ENCODE results near the gene GHRHR.

The GHRHR gene

GRCh38 chr7:31020161-31020560 lies 56.4 kb downstream of the GHRHR start:
- Histone ChIP-seq H3K4me2 (ENCODE audit: low read length) (no peak overlapping the region), H3K9me3 (ENCODE audit: control insufficient read depth, insufficient read depth, low read length) (no peaks in the 10 kb centered on the region), H3K27me3 (ENCODE audit: control insufficient read depth, low read length) (no peaks in the 10 kb centered on the region; the same call in 1 of the 2 replicates), H3K4me1 (ENCODE audit: control insufficient read depth, low read length) (no peaks in the 10 kb centered on the region), H3K9me2 (replicated peaks; ENCODE audit: control insufficient read depth, low read length) (no peaks in the 10 kb centered on the region), H4K20me1 (ENCODE audit: control insufficient read depth, insufficient read depth, low read depth, low read length) (no peaks in the 10 kb centered on the region), H3K79me2 (ENCODE audit: control insufficient read depth, low read length) (no peaks in the 10 kb centered on the region), H3K27ac (ENCODE audit: low read depth, low read length) (no peak overlapping the region), H3F3A (ENCODE audit: control insufficient read depth, insufficient read depth) (no peaks in the 10 kb centered on the region), H3K4me3 (ENCODE audit: low read length) (no peak overlapping the region), H3K36me3 (ENCODE audit: control insufficient read depth, low read length) (no peaks in the 10 kb centered on the region)
- TF ChIP-seq EZH2phosphoT487 (IDR thresholded peaks at IDR 0.05; ENCODE audit: borderline replicate concordance, low read length), result no peak
- TF ChIP-seq CTCF (IDR thresholded peaks at IDR 0.05; ENCODE audit: low read depth, low read length, poor library complexity, severe bottlenecking), result no peak

GRCh38 chr7:31020652-31021051 lies 56.9 kb downstream of the GHRHR start:
- Histone ChIP-seq H3K4me1 (ENCODE audit: control insufficient read depth, low read length) (no peaks in the 10 kb centered on the region), H3K9me2 (replicated peaks; ENCODE audit: control insufficient read depth, low read length) (no peaks in the 10 kb centered on the region), H3K4me3 (ENCODE audit: low read length) (no peak overlapping the region), H4K20me1 (ENCODE audit: control insufficient read depth, insufficient read depth, low read depth, low read length) (no peaks in the 10 kb centered on the region), H3K9me3 (ENCODE audit: control insufficient read depth, insufficient read depth, low read length) (no peaks in the 10 kb centered on the region), H3K27ac (ENCODE audit: low read depth, low read length) (no peak overlapping the region), H3K79me2 (ENCODE audit: control insufficient read depth, low read length) (no peaks in the 10 kb centered on the region), H3K4me2 (ENCODE audit: low read length) (no peak overlapping the region), H3K36me3 (ENCODE audit: control insufficient read depth, low read length) (no peaks in the 10 kb centered on the region), H3K27me3 (ENCODE audit: control insufficient read depth, low read length) (no peaks in the 10 kb centered on the region; the same call in 1 of the 2 replicates), H3F3A (ENCODE audit: control insufficient read depth, insufficient read depth) (no peaks in the 10 kb centered on the region)
- TF ChIP-seq EZH2phosphoT487 (IDR thresholded peaks at IDR 0.05; ENCODE audit: borderline replicate concordance, low read length), result no peak
- no peak for TF ChIP-seq CTCF (IDR thresholded peaks at IDR 0.05; ENCODE audit: low read depth, low read length, poor library complexity, severe bottlenecking)

- Histone ChIP-seq H3K9me3 (ENCODE audit: control insufficient read depth, insufficient read depth, low read length) (no peaks in the 10 kb centered on the region), H3K27me3 (ENCODE audit: control insufficient read depth, low read length) (no peaks in the 10 kb centered on the region), H3F3A (ENCODE audit: control insufficient read depth, insufficient read depth) (no peaks in the 10 kb centered on the region), H3K27ac (ENCODE audit: low read depth, low read length) (no peak overlapping the region), H3K36me3 (ENCODE audit: control insufficient read depth, low read length) (no peaks in the 10 kb centered on the region), H3K4me3 (ENCODE audit: low read length) (no peak overlapping the region), H3K79me2 (ENCODE audit: control insufficient read depth, low read length) (no peaks in the 10 kb centered on the region), H3K4me2 (ENCODE audit: low read length) (no peak overlapping the region), H3K4me1 (ENCODE audit: control insufficient read depth, low read length) (0 out of 2 replicates have a peak, but pooled peaks cover 2% of the 10 kb centered on the region), H4K20me1 (ENCODE audit: control insufficient read depth, insufficient read depth, low read depth, low read length) (no peaks in the 10 kb centered on the region), H3K9me2 (replicated peaks; ENCODE audit: control insufficient read depth, low read length) (no peaks in the 10 kb centered on the region)
- TF ChIP-seq CTCF (IDR thresholded peaks at IDR 0.05; ENCODE audit: low read depth, low read length, poor library complexity, severe bottlenecking) (no peak), EZH2phosphoT487 (IDR thresholded peaks at IDR 0.05; ENCODE audit: borderline replicate concordance, low read length) (no peak)
Measured at GRCh38 chr7:31022117-31022516, 58.4 kb downstream of the GHRHR start.
